Fibroblast of pulmonary artery (primary cell): ENCODE measurements around the gene PLIN5.
A peak's percentile ranks its signal among the peaks of the same experiment; 100 is the strongest.
"Not testable (repeated sequence)": the region's sequence is repeated elsewhere in the genome, so short reads cannot be mapped to it uniquely, and the experiment has no call there.

Source experiments
- DNase-seq: peaks from one replicate; pipeline ENCODE4 v3.0.0-alpha.2; 2010; ENCODE audit warnings: low read depth
- H3K4me3 ChIP-seq: replicated peaks from 2 replicates; pipeline ENCODE4 v1.5.1; 2011; ENCODE audit warnings: low read depth, mild to moderate bottlenecking, control low read depth, low read length, moderate library complexity
- TF ChIP-seq, protein P1 (sequence below): IDR thresholded peaks from 2 replicates; pipeline ENCODE4 v1.5.1; 2011; ENCODE audit warnings: mild to moderate bottlenecking, control low read depth, low read length, inconsistent platforms; ENCODE audit errors: missing control alignments

The PLIN5 gene

DNA sequence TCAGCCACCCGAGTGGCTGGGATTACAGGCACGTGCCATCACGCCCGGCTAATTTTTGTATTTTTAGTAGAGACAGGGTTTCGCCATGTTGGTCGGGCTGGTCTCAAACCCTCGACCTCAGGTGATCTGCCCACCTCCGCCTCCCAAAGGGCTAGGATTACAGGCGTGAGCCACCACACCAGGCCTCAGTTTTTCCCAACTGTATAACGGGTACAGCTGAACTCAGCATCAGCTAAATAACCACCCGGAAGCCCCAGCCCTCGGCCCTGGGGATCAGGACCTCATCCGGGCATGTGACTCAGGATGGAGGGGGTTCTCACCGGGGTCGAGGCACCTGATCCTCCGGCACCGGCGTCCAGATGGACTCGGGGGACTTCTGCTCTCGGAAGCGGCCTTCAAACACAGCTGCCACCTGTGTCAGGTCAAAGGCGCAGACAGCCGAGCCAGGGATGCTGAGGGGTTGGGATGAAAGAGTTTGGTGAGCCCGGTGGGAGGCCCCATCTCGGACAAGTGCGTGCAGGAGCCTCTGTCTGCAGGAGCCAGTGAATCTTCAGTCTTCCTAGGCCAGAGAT, 15.5 kb upstream of the PLIN5 start:
- TF ChIP-seq, protein P1, sequence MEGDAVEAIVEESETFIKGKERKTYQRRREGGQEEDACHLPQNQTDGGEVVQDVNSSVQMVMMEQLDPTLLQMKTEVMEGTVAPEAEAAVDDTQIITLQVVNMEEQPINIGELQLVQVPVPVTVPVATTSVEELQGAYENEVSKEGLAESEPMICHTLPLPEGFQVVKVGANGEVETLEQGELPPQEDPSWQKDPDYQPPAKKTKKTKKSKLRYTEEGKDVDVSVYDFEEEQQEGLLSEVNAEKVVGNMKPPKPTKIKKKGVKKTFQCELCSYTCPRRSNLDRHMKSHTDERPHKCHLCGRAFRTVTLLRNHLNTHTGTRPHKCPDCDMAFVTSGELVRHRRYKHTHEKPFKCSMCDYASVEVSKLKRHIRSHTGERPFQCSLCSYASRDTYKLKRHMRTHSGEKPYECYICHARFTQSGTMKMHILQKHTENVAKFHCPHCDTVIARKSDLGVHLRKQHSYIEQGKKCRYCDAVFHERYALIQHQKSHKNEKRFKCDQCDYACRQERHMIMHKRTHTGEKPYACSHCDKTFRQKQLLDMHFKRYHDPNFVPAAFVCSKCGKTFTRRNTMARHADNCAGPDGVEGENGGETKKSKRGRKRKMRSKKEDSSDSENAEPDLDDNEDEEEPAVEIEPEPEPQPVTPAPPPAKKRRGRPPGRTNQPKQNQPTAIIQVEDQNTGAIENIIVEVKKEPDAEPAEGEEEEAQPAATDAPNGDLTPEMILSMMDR: no peak
- H3K4me3 ChIP-seq: no peak overlapping the region
- no peak for DNase-seq

DNA sequence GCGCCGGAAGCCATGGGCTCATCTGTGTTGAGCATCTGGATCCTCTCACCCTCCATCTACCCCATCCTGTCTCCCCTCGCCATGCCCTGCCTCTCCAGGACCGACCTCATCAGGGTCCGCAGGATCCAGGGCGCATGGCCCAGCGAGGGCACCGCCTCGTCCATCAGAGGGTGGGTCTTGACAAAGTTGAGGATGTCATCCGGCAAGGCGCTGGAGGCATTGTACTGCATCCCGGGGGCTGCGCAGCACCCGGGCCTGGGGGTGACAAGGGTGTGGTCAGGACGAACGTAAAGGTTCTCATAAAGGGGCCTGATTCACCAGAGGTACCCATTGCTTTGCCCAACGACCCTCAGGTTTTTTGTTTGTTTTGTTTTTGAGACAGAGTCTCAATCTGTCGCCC, 15.0 kb upstream of the PLIN5 start:
- DNase-seq: no peak
- TF ChIP-seq, protein P1: no peak
- H3K4me3 ChIP-seq: no peak overlapping the region

DNA sequence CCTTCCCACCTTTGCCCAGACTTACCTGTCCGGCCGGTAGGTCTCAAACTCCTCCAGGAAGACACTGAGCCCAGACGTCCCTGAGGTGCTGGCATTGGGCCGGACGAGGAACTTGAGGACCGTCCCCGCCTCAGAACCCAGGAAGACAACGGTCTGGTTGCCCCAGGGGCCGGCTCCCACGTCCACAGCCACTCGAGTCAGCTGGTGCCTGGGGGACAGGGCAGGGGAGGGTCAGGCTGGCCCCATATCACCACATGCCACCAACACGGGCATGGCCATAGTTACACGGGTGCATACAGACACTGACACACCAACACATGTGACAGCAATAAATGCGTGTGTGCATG, 13.2 kb upstream of the PLIN5 start:
- DNase-seq: no peak
- TF ChIP-seq, protein P1: no peak
- no peak overlapping the region for H3K4me3 ChIP-seq

DNA sequence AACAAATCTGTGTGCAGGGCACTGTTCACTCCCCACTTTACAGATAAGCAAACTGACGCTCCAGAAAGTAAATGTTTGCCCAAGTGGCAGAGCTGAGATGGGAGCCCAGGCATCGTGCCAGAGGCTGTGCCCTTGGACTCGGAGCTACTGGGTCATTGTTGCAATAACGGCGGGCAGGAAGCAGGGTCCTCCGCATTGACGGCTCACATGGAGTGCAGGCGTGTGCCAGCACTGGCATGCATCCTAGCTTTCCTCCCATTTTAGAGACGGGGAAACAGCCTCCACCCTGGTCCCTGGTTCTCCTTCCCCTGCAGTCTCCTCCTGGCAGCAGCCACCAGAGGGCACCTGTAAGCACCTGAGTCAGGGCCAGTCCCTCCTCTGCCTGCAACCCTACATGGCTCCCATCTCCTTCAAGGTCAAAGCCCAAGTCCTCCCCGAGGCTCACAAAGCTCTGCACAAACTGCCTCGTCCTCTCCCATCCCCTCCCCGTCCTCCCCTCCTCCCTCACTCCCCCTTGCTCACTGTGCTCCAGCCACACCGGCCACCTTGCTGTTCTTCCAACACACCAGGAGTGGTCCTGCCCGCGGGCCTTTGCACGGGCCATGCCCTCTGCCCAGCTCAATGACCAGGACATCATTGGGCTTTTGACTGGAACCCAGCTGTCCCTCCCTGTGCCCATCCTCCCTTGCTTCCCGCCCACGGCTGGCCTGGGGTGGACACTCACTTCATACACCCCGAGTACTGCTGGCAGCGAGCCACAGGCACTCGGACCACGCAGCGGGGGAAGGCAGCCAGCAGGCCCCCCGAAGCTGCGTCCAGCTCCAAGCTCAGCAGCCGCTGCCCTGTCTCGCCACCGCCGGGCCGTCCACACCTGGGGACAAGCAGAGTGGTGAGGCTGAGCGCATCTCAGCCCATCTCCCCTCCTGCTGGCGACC, 12.5 kb upstream of the PLIN5 start:
- DNase-seq: peak; percentile 29
- TF ChIP-seq, protein P1: peak; percentile 43
- H3K4me3 ChIP-seq: no peak overlapping the region

DNA sequence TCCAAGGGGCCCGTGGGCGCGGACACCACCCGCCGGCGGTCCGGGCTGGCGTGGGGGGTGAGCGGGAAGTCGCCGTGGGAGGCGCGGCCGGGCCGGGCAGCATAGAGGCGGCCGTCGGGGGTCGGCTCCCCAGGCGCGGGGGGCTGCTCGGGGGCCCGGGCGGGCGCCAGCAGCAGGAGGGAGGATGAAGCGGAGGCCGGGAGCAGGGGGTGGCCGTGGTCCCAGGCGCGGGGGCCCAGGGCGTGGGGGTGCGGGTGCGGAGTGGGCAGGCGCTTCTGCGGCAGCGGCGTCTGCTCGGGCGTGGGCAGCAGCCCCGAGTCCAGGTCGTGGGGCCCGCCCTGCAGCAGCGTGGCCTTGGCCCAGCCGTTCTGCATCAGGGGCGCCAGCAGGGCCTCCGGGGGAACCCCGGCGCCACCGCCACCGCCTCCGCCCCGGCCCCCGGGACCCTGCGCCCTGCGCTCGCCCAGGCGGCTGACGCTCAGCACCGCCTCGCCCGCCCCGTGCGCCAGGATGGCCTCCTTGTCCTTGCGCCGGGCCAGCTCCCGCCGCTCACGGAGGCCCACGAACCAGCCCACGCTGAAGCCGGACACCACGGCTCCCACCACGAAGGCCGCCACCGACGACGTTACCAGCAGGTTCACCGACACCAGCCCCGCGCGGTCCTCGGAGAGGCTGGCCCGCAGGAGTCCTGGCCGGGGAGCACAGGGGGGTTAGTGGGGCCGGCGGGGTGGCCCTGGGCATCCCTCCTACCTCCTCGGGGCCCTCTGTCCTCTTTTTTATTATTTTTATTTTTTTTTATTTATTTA, 9.0 kb upstream of the PLIN5 start:
- H3K4me3 ChIP-seq: no peak overlapping the region
- TF ChIP-seq, protein P1: no peak
- no peak for DNase-seq

DNA sequence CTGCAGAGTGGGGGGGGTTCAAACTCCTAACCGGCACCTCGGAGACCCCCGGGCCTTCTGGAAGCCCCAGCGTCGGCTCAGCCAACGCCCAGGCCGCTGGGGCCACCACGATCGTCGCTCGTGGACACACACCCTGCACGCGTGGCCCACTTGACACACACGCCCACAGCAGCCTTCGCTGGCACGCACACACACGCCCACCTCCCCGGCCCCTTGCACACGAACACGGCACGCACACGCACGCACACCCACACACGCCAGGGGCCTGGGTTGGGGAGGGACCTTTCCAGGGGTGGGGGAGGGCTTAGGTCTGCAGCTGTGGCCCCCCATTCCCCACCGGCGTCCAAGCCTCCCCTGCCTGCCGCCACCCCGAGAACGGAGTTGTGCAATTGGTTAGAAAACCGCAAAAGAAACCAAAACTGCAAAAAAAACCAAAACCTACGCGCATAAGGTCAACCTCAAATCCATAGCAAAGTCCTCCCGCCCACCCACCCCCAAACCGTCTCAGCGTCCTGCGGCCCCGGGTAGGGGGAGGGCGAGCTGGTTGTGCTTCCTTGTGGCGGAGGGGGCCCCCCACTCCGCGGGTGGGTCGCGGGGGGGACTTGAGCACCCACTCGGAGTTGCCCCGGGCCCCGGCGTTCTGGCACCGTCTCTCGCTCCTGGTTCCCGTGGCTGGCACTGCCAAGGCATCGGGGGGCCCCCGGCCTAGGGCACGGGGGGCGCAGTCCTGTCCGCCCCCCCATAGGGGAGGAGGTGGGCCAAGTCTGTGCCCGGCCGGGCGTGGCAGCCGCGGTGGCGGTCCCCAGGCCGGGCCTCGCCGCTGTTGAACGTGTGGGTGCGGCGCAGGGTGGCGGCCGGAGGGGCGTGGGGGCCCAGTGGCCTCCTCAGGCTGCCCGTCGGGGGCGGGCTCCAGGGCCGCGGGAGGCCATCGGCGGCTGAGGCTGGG, 8.1 kb upstream of the PLIN5 start:
- no peak overlapping the region for H3K4me3 ChIP-seq
- DNase-seq: no peak
- TF ChIP-seq, protein P1: no peak

DNA sequence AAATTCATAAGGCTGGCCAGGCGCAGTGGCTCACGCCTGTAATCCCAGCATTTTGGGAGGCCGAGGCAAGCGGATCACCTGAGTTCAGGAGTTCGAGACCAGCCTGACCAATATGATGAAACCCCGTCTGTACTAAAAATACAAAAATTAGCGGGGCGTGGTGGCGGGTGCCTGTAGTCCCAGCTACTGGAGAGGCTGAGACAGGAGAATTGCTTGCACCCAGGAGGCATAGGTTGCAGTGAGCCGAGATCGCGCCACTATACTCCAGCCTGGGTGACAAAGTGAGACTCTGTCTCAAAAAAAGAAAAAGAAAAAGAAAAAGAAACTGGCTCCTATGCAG, 6.8 kb upstream of the PLIN5 start:
- not testable (repeated sequence) for DNase-seq, H3K4me3 ChIP-seq
